Body of pancreas (tissue), 4 donors: ENCODE measurements around the gene GRIN1. TPM values are rescaled to one million over a fixed set of nuclear protein-coding genes. Genes with fewer than 3 reads are reported as not detected.

ENCODE experiments used
- ATAC-seq: fragments of 150-250 bp; one replicate; pipeline ENCODE4 v1.9.1; 2016
- DNase-seq, 4 donors: peaks; one replicate each; pipeline ENCODE4 v3.0.0-alpha.2; 2019
- H3K27ac ChIP-seq, 4 donors: fragments of 200-600 bp; sonication (generic); 1 replicate in 3 of 4; 2 replicates in 1 of 4; pipeline versions ENCODE4 v1.5.1 to v1.6.1; 2016 to 2019; ENCODE audit warnings: mild to moderate bottlenecking in 1 of 4, mixed read lengths in 1 of 4, moderate library complexity in 1 of 4
- H3K27me3 ChIP-seq, 2 donors: fragments of 200-600 bp; sonication (generic); one replicate each; pipeline ENCODE4 v1.6.0; 2016; ENCODE audit warnings: mild to moderate bottlenecking in 1 of 2
- H3K36me3 ChIP-seq, 2 donors: fragments of 200-600 bp; sonication (generic); replicated peaks in 1 of 2; 2 replicates each; pipeline ENCODE4 v1.5.1; 2016; ENCODE audit warnings: low read depth in 2 of 2; ENCODE audit not compliant: insufficient read depth in 1 of 2
- H3K4me1 ChIP-seq: fragments of 200-600 bp; sonication (generic); one replicate; pipeline ENCODE4 v1.6.0; 2016
- H3K4me3 ChIP-seq, 2 donors: fragments of 200-600 bp; sonication (generic); 1 replicate in 1 of 2; 2 replicates in 1 of 2; pipeline ENCODE4 v1.5.1; 2016 to 2019
- H3K9me3 ChIP-seq, 3 donors: fragments of 200-600 bp; sonication (generic); 1 replicate in 2 of 3; 2 replicates in 1 of 3; pipeline ENCODE4 v1.5.1; 2016
- CTCF ChIP-seq, 7 experiments: fragments of 450-650 bp in 4 of 7; fragments of 200-600 bp in 3 of 7; sonication (generic) in 3 of 7; IDR thresholded peaks; one replicate each; pipeline ENCODE4 v1.5.1; 2016 to 2019; ENCODE audit warnings: antibody characterized with exemption in 7 of 7
- POLR2A ChIP-seq, 3 donors: fragments of 450-650 bp; IDR thresholded peaks; one replicate each; pipeline ENCODE4 v1.6.1; 2016; ENCODE audit warnings: antibody characterized with exemption in 3 of 3, mild to moderate bottlenecking in 2 of 3
- WGBS, 2 donors: methylation state at CpG; one replicate each; pipeline ENCODE4 v1.1.5; 2017; 5-methylcytosine and 5-hydroxymethylcytosine counted together
- intact Hi-C: fragments of 100-400 bp; cut with DNase I; formaldehyde crosslinking; loops from one replicate; pipeline ENCODE4 v1.15.1; 2023
- total RNA-seq, 2 donors: library from RNA; depleted of rRNA; stranded (reverse); fragments of >200 nt; gene quantifications; one replicate each; pipeline ENCODE4 v1.1.0, GENCODE V29; 2016

GRIN1 gene
- total RNA-seq, 2 donors from 2014 or later, result not detected

- Histone ChIP-seq H3K27me3 (no peaks in the 10 kb centered on the region), H3K9me3 (no peaks in the 10 kb centered on the region), H3K4me1 (peaks cover 18% of the 10 kb centered on the region), H3K36me3 (no peaks in the 10 kb centered on the region), H3K27ac (no peak overlapping the region), H3K4me3 (no peak overlapping the region)
- 89 to 94% methylated on average over 34 to 43 of the region's 49 CpGs for WGBS, 2 donors
- TF ChIP-seq POLR2A (IDR thresholded peaks at IDR 0.05), result no peak
- TF ChIP-seq CTCF (IDR thresholded peaks at IDR 0.05), result peak in 1 of 7 experiments; percentile 17
- DNase-seq (no peak), ATAC-seq (no peak)
- intact Hi-C loops, result no loop called here
Observed at GRCh38 chr9:137213160-137214060, 74.5 kb downstream of the GRIN1 start.

GRCh38 chr9:137214620-137215019 is 75.7 kb downstream of the GRIN1 start:
- no peak for ATAC-seq
- no peak overlapping the region for H3K4me3 ChIP-seq
- TF ChIP-seq POLR2A (IDR thresholded peaks at IDR 0.05), result no peak
- TF ChIP-seq CTCF (IDR thresholded peaks at IDR 0.05), result no peak
- H3K36me3 ChIP-seq, result no peaks in the 10 kb centered on the region
- no peaks in the 10 kb centered on the region for H3K9me3 ChIP-seq
- intact Hi-C loops, result no loop called here
- H3K4me1 ChIP-seq, result peaks cover 30% of the 10 kb centered on the region
- no peak overlapping the region for H3K27ac ChIP-seq
- no peaks in the 10 kb centered on the region for H3K27me3 ChIP-seq
- DNase-seq, result no peak
- 89 to 95% methylated on average over 18 of the region's 19 CpGs for WGBS, 2 donors

- ATAC-seq (no peak), DNase-seq (no peak)
- H3K27me3 ChIP-seq, result no peaks in the 10 kb centered on the region
- no peaks in the 10 kb centered on the region for H3K36me3 ChIP-seq
- intact Hi-C loops, result no loop called here
- no peaks in the 10 kb centered on the region for H3K9me3 ChIP-seq
- 96 to 100% methylated on average over 4 to 17 of the region's 22 CpGs for WGBS, 2 donors
- no peak overlapping the region for H3K27ac ChIP-seq
- no peak for TF ChIP-seq CTCF (IDR thresholded peaks at IDR 0.05)
- H3K4me1 ChIP-seq, result peaks cover 38% of the 10 kb centered on the region
- H3K4me3 ChIP-seq, result no peak overlapping the region
Observed at GRCh38 chr9:137215196-137215986, 76.4 kb downstream of the GRIN1 start.

GRCh38 chr9:137216188-137216965 is 77.4 kb downstream of the GRIN1 start:
- no peak for DNase-seq
- no peak for ATAC-seq
- H3K4me3 ChIP-seq, result no peak overlapping the region
- intact Hi-C loops, result no loop called here
- H3K27me3 ChIP-seq, result no peaks in the 10 kb centered on the region
- no peak for TF ChIP-seq POLR2A (IDR thresholded peaks at IDR 0.05)
- no peak for TF ChIP-seq CTCF (IDR thresholded peaks at IDR 0.05)
- H3K27ac ChIP-seq, result peak overlapping the region in 3 of 4 donors; percentile 79 to 82 (median 81)
- no peaks in the 10 kb centered on the region for H3K36me3 ChIP-seq
- no peaks in the 10 kb centered on the region for H3K9me3 ChIP-seq
- H3K4me1 ChIP-seq, result peaks cover 39% of the 10 kb centered on the region
- WGBS, 2 donors, result 86 to 93% methylated on average over 13 to 22 of the region's 30 CpGs
